ENCODE results near the gene MMP1. TPM values are rescaled to one million over a fixed set of nuclear protein-coding genes. Genes with fewer than 3 reads are reported as not detected.

MMP1 gene
- total RNA-seq, 5 donors from 2014 or later (not counting 1 experiment from before 2014, with no cell fraction given), result not detected

GRCh38 chr11:102810950-102811660, 13.1 kb upstream of the MMP1 start:
- Histone ChIP-seq H3K27ac (ENCODE audit: low read length) (no peak overlapping the region), H3K9me3 (no peaks in the 10 kb centered on the region), H3K4me1 (ENCODE audit: control insufficient read depth in 1 of 2, extremely low read depth in 1 of 2, insufficient read depth in 2 of 2, low read length in 2 of 2) (no peaks in the 10 kb centered on the region), H3K27me3 (replicated peaks in 1 of 2; ENCODE audit: control insufficient read depth in 2 of 2, extremely low read depth in 1 of 2, insufficient read depth in 2 of 2, low read length in 1 of 2) (peaks cover 0 to 7% of the 10 kb centered on the region in 2 experiments), H3K4me3 (ENCODE audit: control insufficient read depth in 1 of 2, extremely low read depth in 1 of 2, low read length in 1 of 2) (no peak overlapping the region), H3K36me3 (ENCODE audit: control insufficient read depth in 2 of 2, extremely low read depth in 1 of 2, insufficient read depth in 1 of 2, low read length in 1 of 2) (no peaks in the 10 kb centered on the region)
- H3K27me3 Mint-ChIP-seq, result peaks cover 2 to 13% of the 10 kb centered on the region in 2 donors
- ChIA-PET POLR2A (no interaction called here), CTCF (no interaction called here)
- H3K4me3 Mint-ChIP-seq, result no peak overlapping the region
- H3K36me3 Mint-ChIP-seq, result no peaks in the 10 kb centered on the region
- ATAC-seq (replicated peaks in 1 of 4) (no peak), DNase-seq (no peak)
- WGBS (ENCODE audit: insufficient coverage), result 21% methylated on average over 2 of the region's 3 CpGs
- H3K27ac Mint-ChIP-seq, result no peak overlapping the region
- H3K9me3 Mint-ChIP-seq, result peaks cover 0 to 5% (median 0%) of the 10 kb centered on the region in 3 donors
- H3K4me1 Mint-ChIP-seq, result no peaks in the 10 kb centered on the region

GRCh38 chr11:102809971-102810370, 12.0 kb upstream of the MMP1 start:
- no peaks in the 10 kb centered on the region for H3K4me1 Mint-ChIP-seq
- H3K4me3 Mint-ChIP-seq, result no peak overlapping the region
- H3K9me3 Mint-ChIP-seq, result no peaks in the 10 kb centered on the region
- Histone ChIP-seq H3K27me3 (replicated peaks in 1 of 2; ENCODE audit: control insufficient read depth in 2 of 2, extremely low read depth in 1 of 2, insufficient read depth in 2 of 2, low read length in 1 of 2) (peaks cover 0 to 7% of the 10 kb centered on the region in 2 experiments), H3K36me3 (ENCODE audit: control insufficient read depth in 2 of 2, extremely low read depth in 1 of 2, insufficient read depth in 1 of 2, low read length in 1 of 2) (no peaks in the 10 kb centered on the region), H3K4me3 (ENCODE audit: control insufficient read depth in 1 of 2, extremely low read depth in 1 of 2, low read length in 1 of 2) (no peak overlapping the region), H3K4me1 (ENCODE audit: control insufficient read depth in 1 of 2, extremely low read depth in 1 of 2, insufficient read depth in 2 of 2, low read length in 2 of 2) (no peaks in the 10 kb centered on the region), H3K9me3 (no peaks in the 10 kb centered on the region), H3K27ac (ENCODE audit: low read length) (no peak overlapping the region)
- peaks cover 2 to 13% of the 10 kb centered on the region in 2 donors for H3K27me3 Mint-ChIP-seq
- H3K36me3 Mint-ChIP-seq, result no peaks in the 10 kb centered on the region
- ChIA-PET POLR2A (no interaction called here), CTCF (no interaction called here)
- H3K27ac Mint-ChIP-seq, result no peak overlapping the region
- no peak for DNase-seq
- no CpG with 5 or more reads among the region's 2 CpGs for WGBS (ENCODE audit: insufficient coverage)
- no peak for ATAC-seq (replicated peaks in 1 of 4)

GRCh38 chr11:102807921-102808320, 10.0 kb upstream of the MMP1 start:
- ChIA-PET CTCF (no interaction called here), POLR2A (no interaction called here)
- no peaks in the 10 kb centered on the region for H3K9me3 Mint-ChIP-seq
- H3K9me3 ChIP-seq, result no peaks in the 10 kb centered on the region
- no peak overlapping the region for H3K4me3 ChIP-seq (ENCODE audit: control insufficient read depth in 1 of 2, extremely low read depth in 1 of 2, low read length in 1 of 2)
- ATAC-seq (replicated peaks in 1 of 4) (no peak), DNase-seq (no peak)
- H3K36me3 Mint-ChIP-seq, result no peaks in the 10 kb centered on the region
- 50% methylated on average over 13 of the region's 19 CpGs for WGBS (ENCODE audit: insufficient coverage)
- peaks cover 4 to 21% of the 10 kb centered on the region in 2 donors for H3K27me3 Mint-ChIP-seq
- H3K4me1 Mint-ChIP-seq, result no peaks in the 10 kb centered on the region
- H3K27ac Mint-ChIP-seq, result no peak overlapping the region
- H3K4me1 ChIP-seq (ENCODE audit: control insufficient read depth in 1 of 2, extremely low read depth in 1 of 2, insufficient read depth in 2 of 2, low read length in 2 of 2), result no peaks in the 10 kb centered on the region
- H3K36me3 ChIP-seq (ENCODE audit: control insufficient read depth in 2 of 2, extremely low read depth in 1 of 2, insufficient read depth in 1 of 2, low read length in 1 of 2), result no peaks in the 10 kb centered on the region
- H3K4me3 Mint-ChIP-seq, result no peak overlapping the region
- H3K27me3 ChIP-seq (replicated peaks in 1 of 2; ENCODE audit: control insufficient read depth in 2 of 2, extremely low read depth in 1 of 2, insufficient read depth in 2 of 2, low read length in 1 of 2), result peaks cover 0 to 7% of the 10 kb centered on the region in 2 experiments
- no peak overlapping the region for H3K27ac ChIP-seq (ENCODE audit: low read length)

- CTCF ChIA-PET, result no interaction called here
- POLR2A ChIA-PET, result no interaction called here
- Histone ChIP-seq H3K36me3 (ENCODE audit: control insufficient read depth in 2 of 2, extremely low read depth in 1 of 2, insufficient read depth in 1 of 2, low read length in 1 of 2) (no peaks in the 10 kb centered on the region), H3K4me1 (ENCODE audit: control insufficient read depth in 1 of 2, extremely low read depth in 1 of 2, insufficient read depth in 2 of 2, low read length in 2 of 2) (no peaks in the 10 kb centered on the region), H3K27me3 (replicated peaks in 1 of 2; ENCODE audit: control insufficient read depth in 2 of 2, extremely low read depth in 1 of 2, insufficient read depth in 2 of 2, low read length in 1 of 2) (peaks cover 0 to 9% of the 10 kb centered on the region in 2 experiments), H3K9me3 (no peaks in the 10 kb centered on the region), H3K27ac (ENCODE audit: low read length) (no peak overlapping the region), H3K4me3 (ENCODE audit: control insufficient read depth in 1 of 2, extremely low read depth in 1 of 2, low read length in 1 of 2) (no peak overlapping the region)
- Mint-ChIP-seq H3K36me3 (no peaks in the 10 kb centered on the region), H3K9me3 (no peaks in the 10 kb centered on the region), H3K27ac (no peak overlapping the region), H3K27me3 (peaks cover 6 to 21% of the 10 kb centered on the region in 2 donors), H3K4me3 (no peak overlapping the region), H3K4me1 (no peaks in the 10 kb centered on the region)
- DNase-seq (no peak), ATAC-seq (replicated peaks in 1 of 4) (no peak)
- WGBS (ENCODE audit: insufficient coverage), result no CpG with 5 or more reads among the region's 3 CpGs
These were observed 8.3 kb upstream of the MMP1 start for GRCh38 chr11:102806296-102806695.

GRCh38 chr11:102802341-102802740, 4.4 kb upstream of the MMP1 start:
- ATAC-seq (replicated peaks in 1 of 4) (no peak), DNase-seq (no peak)
- H3K36me3 ChIP-seq (ENCODE audit: control insufficient read depth in 2 of 2, extremely low read depth in 1 of 2, insufficient read depth in 1 of 2, low read length in 1 of 2), result no peaks in the 10 kb centered on the region
- no peak overlapping the region for H3K27ac Mint-ChIP-seq
- H3K4me3 Mint-ChIP-seq, result no peak overlapping the region
- H3K27me3 Mint-ChIP-seq, result peaks cover 4 to 8% of the 10 kb centered on the region in 2 donors
- ChIA-PET POLR2A (no interaction called here), CTCF (interaction anchor here in 1 of 2 donors (0.7 kb wide), 1 partner anchor 318 kb away, joined by 3 read pairs; no protein-coding TSS in a partner anchor)
- H3K9me3 ChIP-seq, result no peaks in the 10 kb centered on the region
- H3K4me3 ChIP-seq (ENCODE audit: control insufficient read depth in 1 of 2, extremely low read depth in 1 of 2, low read length in 1 of 2), result no peak overlapping the region
- H3K4me1 Mint-ChIP-seq, result no peaks in the 10 kb centered on the region
- no peaks in the 10 kb centered on the region for H3K9me3 Mint-ChIP-seq
- no peaks in the 10 kb centered on the region for H3K4me1 ChIP-seq (ENCODE audit: control insufficient read depth in 1 of 2, extremely low read depth in 1 of 2, insufficient read depth in 2 of 2, low read length in 2 of 2)
- no peaks in the 10 kb centered on the region for H3K36me3 Mint-ChIP-seq
- peaks cover 0 to 2% of the 10 kb centered on the region in 2 experiments for H3K27me3 ChIP-seq (replicated peaks in 1 of 2; ENCODE audit: control insufficient read depth in 2 of 2, extremely low read depth in 1 of 2, insufficient read depth in 2 of 2, low read length in 1 of 2)
- no CpG with 5 or more reads among the region's 2 CpGs for whole genome bisulfite sequencing (ENCODE audit: insufficient coverage)
- H3K27ac ChIP-seq (ENCODE audit: low read length), result no peak overlapping the region

- peaks cover 0 to 2% of the 10 kb centered on the region in 2 experiments for H3K27me3 ChIP-seq (replicated peaks in 1 of 2; ENCODE audit: control insufficient read depth in 2 of 2, extremely low read depth in 1 of 2, insufficient read depth in 2 of 2, low read length in 1 of 2)
- H3K27ac ChIP-seq (ENCODE audit: low read length), result no peak overlapping the region
- no peak overlapping the region for H3K4me3 ChIP-seq (ENCODE audit: control insufficient read depth in 1 of 2, extremely low read depth in 1 of 2, low read length in 1 of 2)
- no peak for DNase-seq
- no peaks in the 10 kb centered on the region for H3K36me3 ChIP-seq (ENCODE audit: control insufficient read depth in 2 of 2, extremely low read depth in 1 of 2, insufficient read depth in 1 of 2, low read length in 1 of 2)
- Mint-ChIP-seq H3K4me1 (no peaks in the 10 kb centered on the region), H3K9me3 (no peaks in the 10 kb centered on the region), H3K36me3 (no peaks in the 10 kb centered on the region), H3K4me3 (no peak overlapping the region), H3K27me3 (peaks cover 4 to 8% of the 10 kb centered on the region in 2 donors), H3K27ac (no peak overlapping the region)
- WGBS (ENCODE audit: insufficient coverage), result 83% methylated on average over 2 of the region's 4 CpGs
- H3K4me1 ChIP-seq (ENCODE audit: control insufficient read depth in 1 of 2, extremely low read depth in 1 of 2, insufficient read depth in 2 of 2, low read length in 2 of 2), result no peaks in the 10 kb centered on the region
- CTCF ChIA-PET, result no interaction called here
- no peaks in the 10 kb centered on the region for H3K9me3 ChIP-seq
- POLR2A ChIA-PET, result no interaction called here
- no peak for ATAC-seq (replicated peaks in 1 of 4)
These were observed 2.8 kb upstream of the MMP1 start for GRCh38 chr11:102800767-102801166.
